GM19025 (cell line): ENCODE results near the gene PRKCZ.

ENCODE experiments used
- ATAC-seq: cut with Tn5 transposase; IDR thresholded peaks from one replicate; pipeline ENCODE4 v1.9.1; 2021; ENCODE audit warnings: mild to moderate bottlenecking, low read depth, moderate library complexity; ENCODE audit not compliant: unreplicated experiment

PRKCZ gene

DNA sequence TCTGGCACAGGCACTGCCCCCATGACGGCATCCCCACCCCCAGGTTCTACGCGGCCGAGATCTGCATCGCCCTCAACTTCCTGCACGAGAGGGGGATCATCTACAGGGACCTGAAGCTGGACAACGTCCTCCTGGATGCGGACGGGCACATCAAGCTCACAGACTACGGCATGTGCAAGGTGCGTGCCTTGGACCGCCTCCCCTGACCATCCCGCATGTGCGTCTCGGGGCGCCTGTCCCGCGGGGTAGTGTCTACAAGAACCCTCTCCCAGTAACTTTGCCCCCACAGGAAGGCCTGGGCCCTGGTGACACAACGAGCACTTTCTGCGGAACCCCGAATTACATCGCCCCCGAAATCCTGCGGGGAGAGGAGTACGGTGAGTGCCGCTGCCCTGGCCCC is 121.8 kb downstream of the PRKCZ start:
- no peak for ATAC-seq

DNA sequence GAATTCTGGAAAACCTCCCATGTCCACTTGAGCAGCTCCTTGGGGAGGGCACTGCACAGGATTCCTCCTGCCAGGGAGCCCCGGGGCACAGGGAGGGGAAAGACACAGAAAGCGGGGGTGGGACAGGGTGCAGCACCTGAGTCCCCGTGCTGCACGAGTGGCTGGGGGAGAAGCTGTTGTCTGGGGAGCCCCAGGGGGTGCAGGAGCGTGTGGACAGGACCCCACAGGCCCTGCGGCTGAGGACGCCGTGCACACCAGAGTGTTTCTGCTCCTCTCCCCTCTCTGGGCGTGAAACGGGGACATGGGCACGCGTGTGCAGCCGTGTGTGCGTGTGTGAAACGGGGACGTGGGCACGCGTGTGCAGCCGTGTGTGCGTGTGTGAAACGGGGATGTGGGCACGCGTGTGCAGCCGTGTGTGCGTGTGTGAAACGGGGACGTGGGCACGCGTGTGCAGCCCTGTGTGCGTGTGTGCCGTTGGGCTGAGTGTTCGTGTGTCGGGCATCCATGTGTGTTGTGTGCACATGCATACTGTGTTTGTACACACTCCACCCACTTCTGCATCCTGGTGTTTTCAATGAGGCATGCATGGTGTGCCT is 122.4 kb downstream of the PRKCZ start:
- no peak for ATAC-seq

DNA sequence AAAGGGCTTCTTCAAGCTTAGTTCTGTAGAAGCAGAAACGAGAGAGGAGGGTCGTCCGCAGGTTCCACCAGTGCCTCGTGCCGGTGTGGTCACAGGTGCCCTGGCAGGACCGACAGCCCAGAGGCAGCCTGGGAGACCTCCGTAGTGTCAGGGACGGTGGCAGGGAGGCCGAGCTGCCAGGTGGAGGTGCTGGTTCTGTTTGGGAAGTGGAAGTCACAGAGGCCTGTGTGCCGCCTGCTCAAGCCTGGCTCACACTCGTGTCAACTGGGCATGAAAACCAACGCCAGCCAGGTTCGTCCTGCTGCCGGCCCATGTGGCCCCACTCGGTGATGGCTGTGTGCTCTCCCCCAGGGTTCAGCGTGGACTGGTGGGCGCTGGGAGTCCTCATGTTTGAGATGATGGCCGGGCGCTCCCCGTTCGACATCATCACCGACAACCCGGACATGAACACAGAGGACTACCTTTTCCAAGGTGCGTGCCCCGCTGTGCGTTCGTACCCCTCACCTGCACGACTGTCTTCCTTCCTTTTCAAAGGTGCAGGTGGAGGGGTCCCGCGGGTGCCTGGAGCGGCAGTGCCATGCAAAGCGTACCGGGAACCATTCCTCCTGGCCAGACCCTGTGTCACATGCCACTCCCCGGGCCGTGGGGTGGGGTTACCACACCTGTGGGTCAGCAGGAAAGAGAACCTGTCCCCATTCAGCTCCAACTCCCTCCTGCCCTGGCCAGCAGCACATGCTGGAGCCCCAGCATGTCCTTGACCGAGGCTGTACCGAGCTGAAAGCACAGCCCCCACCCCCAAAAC is 123.5 kb downstream of the PRKCZ start:
- no peak for ATAC-seq

DNA sequence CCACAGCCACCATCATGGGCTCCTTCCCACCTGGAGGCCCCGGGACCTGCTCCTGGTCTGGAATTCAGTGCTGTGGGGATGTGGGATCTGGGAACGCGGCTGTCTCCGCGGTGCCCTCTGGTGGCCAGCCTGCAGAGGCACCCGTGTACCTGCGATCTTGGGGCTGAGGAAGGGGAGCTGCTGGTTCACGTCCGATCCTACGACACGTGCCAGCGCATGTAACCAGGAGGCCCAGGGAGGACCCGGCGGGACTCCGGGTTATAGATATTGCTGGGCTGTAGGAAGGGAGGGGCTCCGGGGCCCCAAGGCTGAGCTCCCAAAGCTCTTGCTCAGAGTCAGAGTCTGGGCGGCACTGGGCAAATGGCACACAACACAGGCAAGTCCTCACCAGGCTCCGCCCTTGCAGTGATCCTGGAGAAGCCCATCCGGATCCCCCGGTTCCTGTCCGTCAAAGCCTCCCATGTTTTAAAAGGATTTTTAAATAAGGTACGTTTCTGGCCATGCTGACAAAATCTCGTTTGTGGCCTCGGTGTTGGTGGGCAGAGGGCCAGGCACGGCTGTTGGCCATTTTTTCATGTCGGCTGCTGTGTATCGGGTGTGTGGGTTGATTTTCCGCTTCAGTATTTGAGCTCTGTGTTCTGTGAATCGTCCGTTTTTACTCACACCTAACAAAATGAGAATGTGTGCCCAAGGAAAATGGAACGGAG is 124.3 kb downstream of the PRKCZ start:
- no peak for ATAC-seq

DNA sequence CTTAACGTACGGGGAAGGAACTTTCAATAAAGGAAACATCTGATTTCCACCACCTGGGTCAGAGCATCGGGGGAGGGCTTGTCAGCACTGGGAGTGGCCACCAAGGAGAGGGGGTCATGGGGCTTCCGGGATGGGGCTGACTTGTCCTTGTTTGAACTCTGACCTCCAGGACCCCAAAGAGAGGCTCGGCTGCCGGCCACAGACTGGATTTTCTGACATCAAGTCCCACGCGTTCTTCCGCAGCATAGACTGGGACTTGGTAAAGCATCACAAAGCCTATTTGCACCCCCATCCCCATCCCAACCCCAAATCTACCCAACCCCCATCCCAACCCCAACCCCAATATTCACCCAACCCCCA is 124.8 kb downstream of the PRKCZ start:
- ATAC-seq = no peak

DNA sequence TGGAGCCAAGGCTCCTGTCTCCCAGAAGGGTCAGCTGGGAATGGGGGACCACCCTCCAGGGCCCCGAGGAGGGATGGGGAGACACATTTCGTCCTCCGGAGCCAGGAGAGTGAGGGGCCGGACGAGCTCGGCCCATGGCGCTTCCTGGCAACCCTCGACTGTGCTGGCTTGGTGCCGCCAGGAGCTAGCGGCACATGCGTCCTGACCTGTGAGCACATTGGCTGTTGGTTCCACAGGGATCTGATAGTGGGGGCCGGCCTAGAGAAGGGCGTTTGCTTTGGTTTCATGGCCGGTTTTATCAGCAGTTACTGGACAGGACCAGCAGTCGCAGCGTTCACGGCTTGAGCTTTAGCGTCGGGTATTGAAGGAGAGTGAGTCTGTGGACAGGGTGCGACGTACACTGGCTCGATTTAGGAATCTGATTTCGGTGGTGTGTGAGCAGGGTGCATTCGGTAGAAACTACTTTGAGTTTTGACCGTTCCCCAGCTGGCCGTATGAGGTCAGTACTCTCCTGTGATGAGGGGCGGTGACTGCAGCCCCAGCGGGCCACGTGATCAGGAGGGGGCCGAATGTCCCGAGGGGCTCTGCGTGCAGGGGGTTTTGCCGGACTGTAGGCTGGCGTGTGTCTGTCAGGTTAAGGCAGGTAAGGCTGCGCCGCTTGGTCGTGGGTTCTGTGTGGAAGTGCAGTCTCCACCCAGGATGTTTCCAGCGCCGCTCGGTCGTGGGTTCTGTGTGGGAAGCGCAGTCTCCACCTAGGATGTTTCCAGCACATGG is 125.7 kb downstream of the PRKCZ start:
- no peak for ATAC-seq

DNA sequence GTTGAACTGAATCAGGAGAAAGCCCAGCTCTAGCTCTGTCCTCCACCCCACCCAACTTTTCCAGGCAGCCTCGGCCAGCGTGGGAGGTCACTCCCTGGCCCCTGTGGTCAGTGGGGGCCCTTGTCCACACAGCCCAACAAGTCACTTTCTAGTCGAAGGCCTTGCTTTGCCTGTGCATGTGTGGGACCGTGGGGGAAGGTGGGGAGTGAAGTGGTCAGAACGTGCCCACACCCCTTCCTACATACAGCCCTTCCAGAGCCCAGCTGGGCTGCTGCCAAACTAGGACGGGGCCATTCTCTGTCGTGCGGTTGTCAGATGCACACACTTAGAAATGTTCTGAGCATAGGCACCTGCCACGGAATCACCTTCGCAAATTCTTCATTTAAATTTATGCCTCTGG is 126.4 kb downstream of the PRKCZ start:
- no peak for ATAC-seq

DNA sequence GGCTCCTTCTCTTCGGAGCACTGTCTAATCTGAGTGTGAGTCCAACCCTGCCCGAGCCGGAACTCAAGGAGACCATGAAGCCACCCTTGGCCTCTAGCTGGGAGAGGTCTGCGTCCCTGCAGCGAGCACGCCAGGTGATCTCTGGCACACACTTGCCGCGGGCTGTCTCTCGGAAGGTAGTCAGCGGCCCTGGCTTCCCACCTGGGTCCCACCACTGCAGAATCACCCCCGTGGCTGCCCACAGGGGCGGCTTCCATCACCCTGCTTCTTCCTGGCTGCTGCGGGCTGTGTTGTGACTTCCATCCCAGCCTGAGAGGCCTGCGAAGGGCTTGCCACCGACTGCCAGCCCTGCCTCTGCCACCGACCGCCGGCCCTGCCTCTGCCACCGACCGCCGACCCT is 127.3 kb downstream of the PRKCZ start:
- ATAC-seq = no peak

DNA sequence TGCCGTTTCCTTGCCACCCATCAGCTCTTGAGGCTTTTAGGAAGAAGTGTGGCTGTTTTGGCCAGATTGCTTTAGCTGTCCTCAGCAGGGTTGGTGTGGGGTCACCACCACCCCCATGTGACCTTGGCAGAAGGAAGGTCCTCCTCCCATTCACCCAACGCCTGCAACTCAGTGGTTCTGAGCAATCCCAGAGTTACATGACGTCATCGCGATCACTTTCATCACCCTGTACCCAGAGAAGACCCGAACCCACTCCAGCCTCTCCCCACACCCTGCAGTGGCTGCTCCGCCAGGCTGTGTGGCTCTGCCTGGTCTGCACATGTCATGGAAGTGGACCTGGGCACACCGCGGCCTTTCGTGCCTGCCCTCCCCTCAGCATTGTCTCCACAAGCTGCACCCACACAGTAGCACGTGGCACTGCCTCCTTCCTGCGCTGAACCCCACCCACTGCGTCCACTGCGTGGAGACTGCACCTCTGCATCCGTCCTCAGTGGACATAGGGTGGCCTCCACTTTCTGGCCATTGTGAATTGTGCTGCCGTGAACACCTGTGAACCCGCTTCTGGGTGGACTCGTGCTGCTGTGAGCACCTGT is 127.8 kb downstream of the PRKCZ start:
- no peak for ATAC-seq

DNA sequence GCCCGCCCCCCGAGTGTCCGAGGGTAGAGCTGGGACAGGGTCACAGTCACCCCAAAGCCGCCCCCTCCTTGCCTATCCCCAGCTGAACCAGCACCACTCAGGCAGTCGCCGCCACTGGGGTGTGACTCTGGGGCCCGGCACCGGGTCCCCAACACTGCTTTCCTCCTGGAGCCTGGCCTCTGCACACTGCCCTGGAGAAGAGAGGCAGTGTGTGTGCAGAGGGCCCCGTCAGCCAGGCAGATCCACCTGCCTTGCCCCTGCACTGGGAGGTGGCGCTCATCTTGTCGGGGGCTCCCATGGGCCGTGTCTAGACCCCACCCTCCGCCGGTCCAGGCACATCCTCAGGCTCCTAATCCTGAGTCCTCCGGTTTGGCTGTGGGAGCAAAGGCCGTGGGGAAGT is 128.7 kb downstream of the PRKCZ start:
- no peak for ATAC-seq

DNA sequence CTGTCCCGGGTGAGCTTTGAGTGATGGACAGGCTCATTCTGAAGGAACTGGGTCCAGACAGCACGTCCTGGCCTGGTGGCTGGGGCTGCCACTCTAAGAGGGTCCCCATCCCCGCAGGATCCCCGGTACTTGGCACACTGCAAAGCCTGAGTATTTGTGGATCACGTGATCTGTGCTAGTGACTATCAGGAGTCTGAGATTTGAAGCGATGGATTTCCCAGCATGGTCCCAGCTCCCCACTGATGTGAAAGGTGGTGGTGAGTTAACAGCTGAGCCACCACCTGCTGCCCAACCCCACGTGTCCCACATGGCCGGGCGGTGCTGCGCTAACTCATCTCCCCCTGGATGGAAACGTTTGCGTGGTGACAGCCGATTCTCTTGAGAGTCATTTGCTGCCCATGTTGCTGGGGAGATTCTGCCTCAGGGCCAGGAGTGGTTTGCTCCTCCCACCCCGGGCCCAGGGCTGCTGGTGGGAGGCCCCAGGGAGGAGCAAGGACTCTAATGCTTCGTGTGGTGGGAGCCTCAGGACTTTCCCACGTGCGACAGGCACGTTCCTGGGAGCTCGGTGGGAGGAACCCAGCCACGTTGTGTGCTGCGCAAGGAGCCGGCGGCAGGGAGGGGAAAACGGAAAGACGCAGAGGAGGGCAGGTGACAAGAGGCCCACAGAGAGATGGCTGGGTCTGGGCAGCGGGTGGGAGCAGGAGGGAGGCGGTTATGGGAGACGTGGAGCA is 129.2 kb downstream of the PRKCZ start:
- ATAC-seq = no peak

DNA sequence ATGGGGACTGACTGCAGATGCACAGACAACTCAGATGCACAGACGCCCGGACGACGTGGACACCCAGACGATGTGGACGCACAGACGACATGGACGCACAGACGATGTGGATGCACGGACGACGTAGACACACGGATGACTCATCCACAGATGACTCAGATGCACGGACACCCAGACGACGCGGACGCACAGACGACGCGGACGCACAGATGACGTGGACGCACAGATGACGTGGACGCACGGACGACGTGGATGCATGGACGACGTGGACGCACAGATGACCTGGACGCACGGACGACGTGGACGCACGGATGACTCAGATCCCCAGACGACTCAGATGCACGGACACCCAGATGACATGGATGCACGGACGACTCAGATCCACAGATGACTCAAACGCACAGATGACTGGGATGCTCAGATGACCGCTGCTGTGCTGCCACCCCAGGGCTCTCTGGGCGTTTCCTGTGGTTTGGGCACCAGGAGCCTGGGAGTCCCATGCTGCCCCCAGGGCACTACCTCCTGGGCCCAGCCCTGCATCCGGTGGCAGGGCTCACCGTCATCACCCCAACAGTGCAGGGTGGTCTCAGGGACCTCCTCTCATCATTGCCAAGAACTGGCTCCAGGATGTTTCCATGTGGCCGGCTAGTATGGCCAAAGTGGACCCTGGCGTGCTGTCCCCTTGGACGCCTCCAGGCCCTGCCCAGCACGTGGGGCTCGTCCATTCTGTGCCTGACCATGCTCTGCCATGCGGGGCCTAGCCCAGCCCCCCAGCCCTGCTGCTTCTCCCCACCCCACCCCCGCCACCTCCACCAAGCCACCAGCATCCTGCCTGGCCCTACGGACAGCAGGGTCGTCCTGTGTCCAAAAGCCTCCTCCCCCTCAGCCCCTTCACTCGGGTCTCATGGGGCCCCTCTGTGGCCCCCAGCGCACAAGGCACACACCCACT is 130.4 kb downstream of the PRKCZ start:
- ATAC-seq = no peak

DNA sequence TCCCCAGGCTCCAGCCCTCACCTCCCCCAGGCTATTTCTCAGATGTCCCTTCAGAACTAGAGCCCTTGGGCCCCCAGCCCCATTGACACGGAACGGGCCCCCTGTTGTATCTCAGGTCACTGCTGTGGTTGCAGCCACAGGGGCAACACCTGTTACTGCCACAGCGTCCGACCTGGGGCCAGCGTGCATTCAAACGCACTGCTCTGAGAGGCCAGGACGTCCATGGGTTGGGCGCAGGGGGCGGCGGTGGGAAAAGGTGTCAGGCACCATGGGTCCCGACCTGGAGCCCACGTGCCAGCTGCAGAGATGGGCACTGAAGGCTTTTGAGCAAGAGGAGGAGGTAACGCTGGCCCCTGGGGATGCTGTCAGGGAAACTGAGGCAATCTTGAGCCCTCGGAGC is 131.1 kb downstream of the PRKCZ start:
- no peak for ATAC-seq

DNA sequence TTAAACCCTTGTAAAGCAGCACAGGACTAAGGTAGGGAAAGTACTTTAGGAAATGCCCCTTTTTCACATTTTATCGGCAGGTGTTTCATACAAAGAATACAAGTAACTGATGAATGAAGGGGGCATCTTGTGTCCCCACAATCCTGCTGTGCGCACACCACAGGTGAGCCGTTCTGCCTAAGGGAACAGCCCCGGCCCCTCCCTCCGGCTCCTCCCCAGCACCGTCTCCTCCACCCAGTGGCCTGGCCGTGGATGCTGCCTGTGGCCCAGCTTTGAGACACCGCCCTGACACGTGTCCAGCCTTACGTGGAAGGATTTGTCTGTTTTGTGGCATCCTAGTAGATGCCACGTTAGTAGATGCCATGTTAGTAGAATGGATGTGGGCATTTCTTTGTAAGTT is 131.5 kb downstream of the PRKCZ start:
- ATAC-seq = no peak

DNA sequence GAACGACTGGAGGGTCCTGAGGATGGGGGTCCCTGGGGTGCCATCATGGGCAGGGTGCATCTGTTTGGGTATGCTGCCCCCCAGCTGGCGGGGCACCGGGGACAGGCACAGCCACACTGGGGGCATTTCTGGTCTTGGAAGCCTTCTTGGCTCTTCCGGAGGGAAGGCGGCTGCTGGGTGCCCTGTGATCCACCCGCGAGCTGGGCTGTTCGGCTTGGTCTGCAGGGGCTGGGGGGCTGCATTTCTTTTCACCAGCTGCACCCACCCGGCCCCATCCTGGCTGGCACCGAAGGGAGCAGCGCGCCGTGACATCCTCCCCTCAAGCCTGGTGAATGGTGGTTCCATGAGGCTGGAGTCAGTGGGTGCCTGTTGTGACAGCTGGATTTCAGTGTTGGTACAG is 132.2 kb downstream of the PRKCZ start:
- no peak for ATAC-seq

DNA sequence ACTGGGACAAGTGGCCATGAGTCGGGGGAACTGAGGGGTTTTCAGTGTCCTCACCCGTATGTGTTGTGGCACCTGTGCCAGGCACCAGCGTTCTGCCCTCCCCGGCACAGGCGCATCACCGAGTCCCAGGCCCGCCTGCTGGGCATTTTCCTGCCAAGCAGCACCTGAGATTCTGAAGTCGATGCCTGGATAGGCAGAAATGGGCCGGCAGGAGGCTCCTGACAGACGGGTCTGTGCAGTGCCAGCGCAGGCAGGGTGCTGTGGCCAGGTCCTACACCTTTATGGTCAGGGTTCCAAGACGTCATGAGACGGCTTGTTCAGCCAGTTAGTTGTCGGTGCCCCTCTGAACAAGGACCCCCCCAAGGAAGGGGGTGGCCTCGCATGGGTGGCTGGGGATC is 133.7 kb downstream of the PRKCZ start:
- ATAC-seq = no peak

DNA sequence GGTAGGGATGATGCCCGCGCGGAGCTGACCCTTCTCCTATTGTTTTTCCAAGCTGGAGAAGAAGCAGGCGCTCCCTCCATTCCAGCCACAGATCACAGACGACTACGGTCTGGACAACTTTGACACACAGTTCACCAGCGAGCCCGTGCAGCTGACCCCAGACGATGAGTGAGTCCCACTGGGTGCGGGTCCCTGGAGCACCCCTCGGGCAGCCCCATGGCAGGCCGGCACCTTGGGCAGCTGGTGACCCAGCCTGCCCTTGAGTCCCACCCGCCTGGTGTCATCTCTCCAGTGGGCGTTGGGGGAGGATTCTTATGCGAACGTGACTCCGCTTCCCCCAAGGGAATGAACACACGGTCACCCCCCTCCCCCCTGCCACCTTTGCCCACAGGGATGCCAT is 134.3 kb downstream of the PRKCZ start:
- no peak for ATAC-seq

DNA sequence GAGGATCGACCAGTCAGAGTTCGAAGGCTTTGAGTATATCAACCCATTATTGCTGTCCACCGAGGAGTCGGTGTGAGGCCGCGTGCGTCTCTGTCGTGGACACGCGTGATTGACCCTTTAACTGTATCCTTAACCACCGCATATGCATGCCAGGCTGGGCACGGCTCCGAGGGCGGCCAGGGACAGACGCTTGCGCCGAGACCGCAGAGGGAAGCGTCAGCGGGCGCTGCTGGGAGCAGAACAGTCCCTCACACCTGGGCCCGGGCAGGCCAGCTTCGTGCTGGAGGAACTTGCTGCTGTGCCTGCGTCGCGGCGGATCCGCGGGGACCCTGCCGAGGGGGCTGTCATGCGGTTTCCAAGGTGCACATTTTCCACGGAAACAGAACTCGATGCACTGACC is 134.7 kb downstream of the PRKCZ start:
- no peak for ATAC-seq
